Esophagus (tissue), 2 donors: ENCODE results near the gene DUSP1. TPM values are rescaled to one million over a fixed set of nuclear protein-coding genes. Genes with fewer than 3 reads are reported as not detected.

Experiments used
- H3K27ac ChIP-seq, 2 donors: one replicate each; pipeline ENCODE4 v1.5.1; 2013; ENCODE audit warnings: low read depth in 2 of 2, mild to moderate bottlenecking in 2 of 2, inconsistent platforms in 1 of 2, low read length in 1 of 2, moderate library complexity in 1 of 2
- H3K27me3 ChIP-seq, 2 donors: one replicate each; pipeline ENCODE4 v1.6.1; 2013; ENCODE audit warnings: low read length in 2 of 2, control low read depth in 1 of 2, mild to moderate bottlenecking in 1 of 2; ENCODE audit not compliant: insufficient read depth in 2 of 2, control insufficient read depth in 1 of 2
- H3K36me3 ChIP-seq, 2 donors: one replicate each; pipeline ENCODE4 v1.6.1; 2013; ENCODE audit warnings: low read length in 1 of 2; ENCODE audit not compliant: control insufficient read depth in 2 of 2, insufficient read depth in 2 of 2
- H3K4me1 ChIP-seq, 2 donors: one replicate each; pipeline ENCODE4 v1.6.1; 2013; ENCODE audit warnings: low read length in 1 of 2; ENCODE audit not compliant: control insufficient read depth in 2 of 2, insufficient read depth in 2 of 2
- H3K4me3 ChIP-seq, 2 donors: one replicate each; pipeline ENCODE4 v1.5.1; 2013; ENCODE audit warnings: low read length in 2 of 2, mild to moderate bottlenecking in 2 of 2, low read depth in 1 of 2, moderate library complexity in 1 of 2
- H3K9me3 ChIP-seq, 2 donors: one replicate each; pipeline ENCODE4 v1.6.1; 2013; ENCODE audit warnings: mild to moderate bottlenecking in 2 of 2, low read depth in 1 of 2, low read length in 1 of 2, moderate library complexity in 1 of 2; ENCODE audit not compliant: control insufficient read depth in 2 of 2, insufficient read depth in 1 of 2
- WGBS, 2 donors: extraction: QIAGEN DNeasy Blood & Tissue Kit; methylation state at CpG; one replicate each; pipeline ENCODE4 v1.1.7; 2013; 5-methylcytosine and 5-hydroxymethylcytosine counted together
- polyA plus RNA-seq, 2 donors: library from polyadenylated mRNA; stranded (reverse); fragments of 200-250 nt; gene quantifications; one replicate each; pipeline ENCODE4 v1.2.3, GENCODE V29; 2013
- donor health status: healthy with polysubstance abuse.
- donor health status: Bipolar disorder and iron deficiency.

The DUSP1 gene
- polyA plus RNA-seq, 2 donors: 90.4 to 129 TPM

- peak overlapping the region; percentile 69 to 74 for H3K27ac ChIP-seq
Observed at GRCh38 chr5:172747471-172747870, 23.5 kb downstream of the DUSP1 start.

DNA sequence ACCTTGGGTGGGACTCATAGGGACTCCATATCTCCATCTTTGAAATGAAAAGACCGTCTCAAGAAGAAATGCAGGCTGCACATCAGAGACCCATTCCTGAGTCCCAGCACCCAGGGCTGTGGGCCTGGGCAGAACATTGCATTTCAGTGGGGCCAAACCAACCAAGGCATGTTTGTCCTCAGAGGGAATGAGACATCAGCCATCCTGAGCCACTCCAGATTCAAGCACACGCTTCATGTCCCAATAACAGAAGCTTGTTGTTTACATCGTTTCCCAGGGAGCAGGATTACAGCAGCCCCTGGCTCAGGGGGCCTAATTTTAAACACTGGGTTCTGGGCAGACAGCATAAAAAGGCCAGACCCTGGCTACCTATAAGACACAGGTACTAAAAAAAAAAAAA lies 24.3 kb downstream of the DUSP1 start:
- H3K27me3 ChIP-seq: no peaks in the 10 kb centered on the region
- WGBS, 2 donors: 83 to 87% methylated on average over 3 of the region's 3 CpGs

More at GRCh38 chr5:172747471-172747870, 23.5 kb downstream of the DUSP1 start:
- no peaks in the 10 kb centered on the region for H3K27me3 ChIP-seq
- peaks cover 0 to 14% of the 10 kb centered on the region in 2 donors for H3K4me1 ChIP-seq
- H3K36me3 ChIP-seq: no peaks in the 10 kb centered on the region
- no peak overlapping the region for H3K4me3 ChIP-seq
- WGBS, 2 donors: 56 to 59% methylated on average over 3 of the region's 3 CpGs
- no peaks in the 10 kb centered on the region for H3K9me3 ChIP-seq

GRCh38 chr5:172745838-172746237 lies 25.2 kb downstream of the DUSP1 start:
- no peak overlapping the region for H3K4me3 ChIP-seq
- peaks cover 0 to 14% of the 10 kb centered on the region in 2 donors for H3K4me1 ChIP-seq
- no peaks in the 10 kb centered on the region for H3K9me3 ChIP-seq
- H3K36me3 ChIP-seq: no peaks in the 10 kb centered on the region
- no peaks in the 10 kb centered on the region for H3K27me3 ChIP-seq
- 62 to 73% methylated on average over 3 of the region's 3 CpGs for WGBS, 2 donors
- peak overlapping the region in 1 of 2 donors; percentile 24 for H3K27ac ChIP-seq

More for the DNA sequence above, 24.3 kb downstream of the DUSP1 start:
- H3K36me3 ChIP-seq: no peaks in the 10 kb centered on the region
- H3K4me1 ChIP-seq: peaks cover 0 to 14% of the 10 kb centered on the region in 2 donors
- H3K4me3 ChIP-seq: no peak overlapping the region
- peak overlapping the region in 1 of 2 donors; percentile 2 for H3K27ac ChIP-seq
- H3K9me3 ChIP-seq: no peaks in the 10 kb centered on the region

GRCh38 chr5:172745406-172745805 lies 25.6 kb downstream of the DUSP1 start:
- peak overlapping the region in 1 of 2 donors; percentile 24 for H3K27ac ChIP-seq
- peaks cover 0 to 14% of the 10 kb centered on the region in 2 donors for H3K4me1 ChIP-seq
- 87 to 90% methylated on average over 8 of the region's 8 CpGs for WGBS, 2 donors
- no peaks in the 10 kb centered on the region for H3K9me3 ChIP-seq
- H3K27me3 ChIP-seq: no peaks in the 10 kb centered on the region
- H3K36me3 ChIP-seq: no peaks in the 10 kb centered on the region
- H3K4me3 ChIP-seq: no peak overlapping the region

- WGBS, 2 donors: 55 to 63% methylated on average over 12 of the region's 12 CpGs
- Histone ChIP-seq H3K27me3 (no peaks in the 10 kb centered on the region), H3K4me1 (peaks cover 0 to 8% of the 10 kb centered on the region in 2 donors), H3K36me3 (no peaks in the 10 kb centered on the region), H3K27ac (peak overlapping the region; percentile 72 to 87), H3K4me3 (no peak overlapping the region), H3K9me3 (no peaks in the 10 kb centered on the region)
Observed at GRCh38 chr5:172744123-172745104, 26.6 kb downstream of the DUSP1 start.

DNA sequence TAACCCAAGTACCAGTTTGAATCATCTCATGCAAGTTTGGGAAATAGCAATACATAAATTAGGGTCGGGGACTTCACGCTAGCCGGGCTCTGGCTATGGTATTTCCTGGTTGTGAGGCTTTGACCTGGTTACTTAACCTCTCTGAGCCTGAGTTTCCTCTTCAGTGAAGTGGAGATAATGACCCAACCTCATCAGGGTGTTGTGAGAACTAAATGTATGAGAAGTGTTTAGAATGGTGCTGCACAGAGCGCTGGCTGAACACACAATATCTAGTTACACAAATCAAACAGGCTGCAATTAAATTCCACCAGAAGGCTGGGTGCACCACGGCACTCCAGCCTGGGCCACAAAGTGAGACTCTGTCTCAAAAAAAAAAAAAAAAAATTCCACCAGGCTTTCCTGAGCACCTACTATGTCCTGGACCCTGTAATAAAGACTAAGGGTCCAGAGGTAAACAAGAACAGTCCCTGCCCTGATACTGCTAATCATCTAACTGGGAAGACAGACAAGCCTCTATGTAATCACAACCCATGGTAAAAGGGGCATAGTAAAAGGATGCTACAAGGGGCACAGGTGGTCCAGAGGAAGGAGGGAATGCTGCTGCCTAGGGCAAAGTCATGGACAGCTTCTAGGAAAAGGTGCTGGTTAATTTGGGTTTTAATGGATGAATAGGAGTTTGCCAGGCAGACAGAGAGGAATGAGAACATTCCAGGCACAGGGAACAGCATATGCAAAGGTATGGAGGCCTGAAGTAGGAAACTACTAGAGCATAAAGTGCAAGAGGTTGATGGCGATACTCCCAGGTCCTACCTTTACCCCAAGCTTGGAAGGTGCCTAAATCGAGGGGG lies 27.7 kb downstream of the DUSP1 start:
- Histone ChIP-seq H3K4me3 (no peak overlapping the region), H3K36me3 (no peaks in the 10 kb centered on the region), H3K27ac (peak overlapping the region; percentile 72 to 87), H3K9me3 (no peaks in the 10 kb centered on the region), H3K4me1 (peaks cover 0 to 8% of the 10 kb centered on the region in 2 donors), H3K27me3 (no peaks in the 10 kb centered on the region)
- WGBS, 2 donors: 82 to 83% methylated on average over 7 of the region's 7 CpGs

- 67 to 68% methylated on average over 1 of the region's 1 CpG for WGBS, 2 donors
- H3K36me3 ChIP-seq: no peaks in the 10 kb centered on the region
- H3K27me3 ChIP-seq: no peaks in the 10 kb centered on the region
- H3K9me3 ChIP-seq: no peaks in the 10 kb centered on the region
- H3K4me1 ChIP-seq: peaks cover 0 to 10% of the 10 kb centered on the region in 2 donors
- no peak overlapping the region for H3K4me3 ChIP-seq
- peak overlapping the region; percentile 92 to 98 for H3K27ac ChIP-seq
Observed at GRCh38 chr5:172741206-172741582, 29.8 kb downstream of the DUSP1 start.

DNA sequence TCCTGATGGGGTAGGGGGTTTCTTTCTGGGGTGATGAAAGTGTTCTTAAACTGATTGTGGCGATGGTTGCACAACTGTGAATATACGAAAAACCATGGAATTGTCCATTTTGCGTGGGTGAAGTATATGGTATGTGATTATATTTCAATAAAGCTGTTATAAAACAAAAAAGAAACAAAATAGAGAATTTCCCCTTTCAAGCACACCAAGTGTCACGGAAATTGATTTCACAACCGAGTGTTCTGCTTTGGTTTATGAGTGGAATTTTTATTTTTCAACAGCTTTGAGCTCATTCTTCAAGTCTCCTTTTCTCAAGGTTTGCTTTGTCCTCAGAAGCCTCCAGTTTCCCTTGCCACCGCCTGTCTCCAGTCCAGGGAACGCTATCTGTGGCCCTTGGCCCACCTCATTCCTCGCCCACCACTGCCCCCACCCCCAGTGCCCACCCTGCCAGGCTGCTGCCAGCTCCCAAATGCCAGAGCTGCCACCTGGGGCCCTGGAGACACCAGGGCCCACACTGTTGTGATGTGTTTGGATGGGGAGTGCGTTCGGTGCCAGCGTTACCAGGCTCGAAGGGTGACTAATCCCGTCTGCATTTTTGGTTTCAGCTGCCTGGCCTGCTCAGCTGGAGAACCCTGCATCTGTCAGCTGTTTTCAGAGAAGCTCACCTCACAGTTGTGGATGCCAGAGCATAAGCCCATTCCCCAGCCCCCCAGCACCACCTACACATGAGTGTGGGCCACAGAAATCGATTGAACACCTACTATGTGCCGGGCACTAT lies 30.4 kb downstream of the DUSP1 start:
- peaks cover 0 to 10% of the 10 kb centered on the region in 2 donors for H3K4me1 ChIP-seq
- H3K4me3 ChIP-seq: no peak overlapping the region
- H3K27ac ChIP-seq: peak overlapping the region; percentile 92 to 98
- no peaks in the 10 kb centered on the region for H3K36me3 ChIP-seq
- no peaks in the 10 kb centered on the region for H3K27me3 ChIP-seq
- no peaks in the 10 kb centered on the region for H3K9me3 ChIP-seq
- 41 to 51% methylated on average over 15 of the region's 15 CpGs for WGBS, 2 donors

GRCh38 chr5:172739375-172739774 lies 31.6 kb downstream of the DUSP1 start:
- no peaks in the 10 kb centered on the region for H3K36me3 ChIP-seq
- H3K4me3 ChIP-seq: no peak overlapping the region
- H3K27me3 ChIP-seq: no peaks in the 10 kb centered on the region
- H3K9me3 ChIP-seq: no peaks in the 10 kb centered on the region
- H3K27ac ChIP-seq: peak overlapping the region in 1 of 2 donors; percentile 49
- peaks cover 0 to 8% of the 10 kb centered on the region in 2 donors for H3K4me1 ChIP-seq
- 86 to 90% methylated on average over 6 of the region's 6 CpGs for WGBS, 2 donors
